ENCODE results near the gene DISP2.

DISP2 gene

DNA sequence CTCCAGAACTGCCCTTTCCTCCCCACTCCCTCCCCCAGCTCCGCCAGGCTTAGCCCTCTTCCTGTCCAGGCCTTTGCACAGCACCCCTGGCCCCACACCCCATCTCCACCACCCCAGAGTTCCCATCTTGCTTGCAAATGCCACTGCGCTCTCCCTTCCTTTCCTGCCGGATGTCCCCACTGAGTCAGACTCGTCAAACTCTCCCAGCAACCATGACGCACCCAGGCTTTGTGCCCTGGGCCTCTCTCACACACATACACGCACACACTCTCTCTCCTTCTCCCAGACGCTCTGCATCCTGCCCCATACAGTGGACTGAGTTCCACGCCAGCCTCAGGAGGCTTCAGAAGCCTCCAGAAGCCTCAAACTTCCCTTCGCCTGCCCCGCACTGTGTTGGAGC lies 14.5 kb upstream of the DISP2 start:
- no peak for DNase-seq

DNA sequence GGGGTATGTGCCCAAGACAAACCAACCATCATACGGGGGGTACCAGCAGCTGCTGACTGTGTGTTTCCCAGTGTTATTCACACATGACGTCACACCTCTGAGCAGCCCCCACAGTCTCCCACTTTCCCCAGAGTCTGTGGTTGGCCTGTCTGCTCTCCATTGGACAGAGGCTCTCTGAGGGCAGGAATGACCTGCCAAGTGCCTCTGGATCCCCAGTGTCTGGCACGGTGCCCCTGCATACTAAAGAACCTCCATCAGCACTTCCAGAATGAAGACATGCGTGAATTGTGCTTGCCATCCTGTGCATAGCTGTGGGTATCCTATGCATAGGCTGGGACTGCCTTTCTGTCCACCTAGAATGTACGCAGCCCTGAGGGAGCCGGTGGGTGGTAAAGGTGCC lies 13.8 kb upstream of the DISP2 start:
- no peak for DNase-seq

DNA sequence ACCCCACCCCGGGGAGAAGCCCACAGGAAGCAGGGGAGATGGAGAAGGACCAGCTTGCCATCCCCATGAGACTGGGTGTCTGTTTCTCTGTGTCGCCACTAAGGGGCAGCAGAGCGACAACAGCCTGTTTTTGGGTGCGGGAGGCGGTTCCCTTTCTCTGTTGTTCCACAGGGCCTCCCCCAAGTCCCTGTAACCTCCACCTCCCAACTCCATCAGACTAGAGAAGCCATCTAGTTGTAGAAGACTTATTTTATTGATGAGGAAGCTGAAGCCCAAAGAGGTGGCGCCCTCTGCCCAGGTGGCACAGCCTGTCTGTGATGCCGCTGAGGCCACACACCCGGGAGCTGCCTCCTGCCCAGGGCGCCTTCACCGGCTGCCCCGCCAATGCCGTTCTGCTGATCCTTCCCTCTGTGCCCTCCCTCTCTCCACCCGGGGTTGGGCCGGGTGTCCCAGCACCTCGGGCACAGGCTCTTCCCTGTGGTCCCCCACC lies 13.3 kb upstream of the DISP2 start:
- peak; percentile 79 for DNase-seq

DNA sequence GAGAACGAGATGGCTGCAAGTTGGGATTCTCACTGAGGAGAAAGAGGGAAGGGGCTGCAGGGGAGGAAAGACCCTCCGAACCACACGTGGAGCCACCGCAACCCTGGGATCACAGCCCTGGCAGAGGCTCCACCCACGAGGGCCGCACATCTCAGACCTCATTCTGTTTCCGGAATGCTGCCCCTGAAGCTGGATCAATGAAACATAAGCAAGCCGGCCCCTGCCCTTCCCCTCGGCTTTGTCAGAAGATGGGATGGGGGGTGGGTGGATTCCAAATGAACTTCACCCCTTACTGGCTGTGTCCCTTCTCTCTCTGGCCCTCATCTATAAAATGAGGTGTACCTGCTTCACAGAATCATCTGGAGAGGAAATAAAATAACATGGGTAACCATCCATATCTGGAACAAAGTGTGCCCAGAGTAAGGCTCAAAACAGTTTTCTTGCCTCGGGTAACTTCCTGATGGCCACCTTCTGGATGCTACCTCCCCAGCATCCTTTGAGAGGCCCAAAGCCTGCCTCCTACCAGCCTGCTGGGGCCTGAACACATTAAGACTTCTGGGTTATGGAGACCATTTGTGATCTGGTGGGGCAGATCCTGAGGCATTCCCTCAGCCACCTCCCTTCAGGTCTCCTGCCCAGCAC lies 12.7 kb upstream of the DISP2 start:
- no peak for DNase-seq

DNA sequence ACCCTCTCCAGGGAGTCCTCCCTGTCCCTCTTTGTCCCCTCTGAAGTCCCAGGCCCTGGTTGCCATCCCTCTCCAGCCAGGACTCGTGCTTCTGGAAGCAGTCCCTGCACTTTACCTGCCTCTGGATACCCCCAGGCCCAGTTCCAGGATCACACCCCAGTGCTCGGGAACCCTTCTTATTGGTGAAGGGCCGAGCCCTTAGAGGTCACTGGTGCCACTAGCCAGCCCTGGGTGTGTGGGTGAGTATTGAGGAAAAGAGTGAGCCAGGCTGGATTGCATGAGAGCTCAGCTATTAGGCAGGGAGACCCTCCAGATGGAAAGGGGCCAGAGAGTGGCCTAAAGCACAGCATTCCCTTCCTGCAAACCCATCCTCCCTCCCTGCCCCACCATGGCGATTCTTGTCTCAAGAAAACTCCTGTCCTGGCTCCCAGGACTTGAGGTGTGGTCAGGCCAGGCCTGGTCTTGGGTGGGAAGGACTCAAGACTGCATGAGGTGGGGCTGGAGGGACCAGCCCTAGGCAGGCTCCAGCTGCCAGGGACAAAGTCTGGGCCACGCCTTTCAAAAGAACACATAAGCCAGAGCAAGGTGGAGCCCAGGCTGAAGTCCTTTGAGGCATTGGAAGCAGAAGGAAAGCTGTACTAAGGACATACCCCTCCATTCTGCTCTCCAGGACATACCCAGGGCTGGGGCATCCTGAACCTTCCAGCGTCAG lies 12.0 kb upstream of the DISP2 start:
- DNase-seq = no peak

DNA sequence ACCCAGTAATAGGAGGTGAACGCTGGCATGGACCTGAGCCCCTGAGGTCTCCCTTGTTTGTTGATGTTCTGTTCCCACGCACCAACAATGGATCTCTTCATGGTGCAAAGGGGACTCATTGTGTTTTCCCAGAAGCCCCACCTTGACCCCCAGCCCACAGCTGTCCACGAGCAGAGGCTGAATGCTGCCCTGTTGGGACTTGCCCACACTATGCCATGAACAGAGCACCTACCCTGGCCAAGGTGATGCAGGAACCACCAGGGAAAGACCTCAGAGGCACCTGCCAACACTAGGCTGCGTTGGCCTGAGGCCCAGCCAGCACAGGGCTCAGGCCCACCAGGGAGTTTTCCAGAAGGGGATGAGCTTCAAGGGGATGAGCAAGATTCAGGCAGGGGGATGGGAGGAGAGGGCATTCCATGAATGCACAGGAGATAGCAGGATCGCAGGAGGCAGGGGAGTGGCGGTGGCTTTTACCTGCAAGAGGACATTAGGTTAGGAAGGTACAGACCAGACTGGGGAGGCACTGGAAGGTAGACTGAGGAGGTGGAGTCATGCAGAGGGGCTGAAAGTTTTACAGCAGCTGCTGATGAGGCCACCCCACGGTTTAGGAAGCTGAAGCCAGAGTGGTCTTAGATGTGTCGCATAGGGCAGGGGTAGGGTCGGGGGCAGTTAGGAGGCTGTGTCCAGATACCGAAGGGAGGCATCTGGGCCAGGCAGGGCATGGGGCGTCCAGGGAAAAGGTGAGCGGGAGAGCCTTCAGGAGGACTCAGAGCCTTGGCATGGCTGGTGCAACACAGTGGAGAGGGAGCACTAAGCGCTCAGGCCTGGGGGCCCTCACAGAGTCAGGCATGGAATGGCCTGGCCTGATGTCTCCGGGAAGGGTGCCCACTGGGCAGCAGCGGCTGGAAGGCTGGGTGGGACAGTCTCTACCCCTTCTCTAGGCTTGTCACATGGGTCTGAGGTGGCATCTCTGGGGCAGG lies 11.2 kb upstream of the DISP2 start:
- no peak for DNase-seq

DNA sequence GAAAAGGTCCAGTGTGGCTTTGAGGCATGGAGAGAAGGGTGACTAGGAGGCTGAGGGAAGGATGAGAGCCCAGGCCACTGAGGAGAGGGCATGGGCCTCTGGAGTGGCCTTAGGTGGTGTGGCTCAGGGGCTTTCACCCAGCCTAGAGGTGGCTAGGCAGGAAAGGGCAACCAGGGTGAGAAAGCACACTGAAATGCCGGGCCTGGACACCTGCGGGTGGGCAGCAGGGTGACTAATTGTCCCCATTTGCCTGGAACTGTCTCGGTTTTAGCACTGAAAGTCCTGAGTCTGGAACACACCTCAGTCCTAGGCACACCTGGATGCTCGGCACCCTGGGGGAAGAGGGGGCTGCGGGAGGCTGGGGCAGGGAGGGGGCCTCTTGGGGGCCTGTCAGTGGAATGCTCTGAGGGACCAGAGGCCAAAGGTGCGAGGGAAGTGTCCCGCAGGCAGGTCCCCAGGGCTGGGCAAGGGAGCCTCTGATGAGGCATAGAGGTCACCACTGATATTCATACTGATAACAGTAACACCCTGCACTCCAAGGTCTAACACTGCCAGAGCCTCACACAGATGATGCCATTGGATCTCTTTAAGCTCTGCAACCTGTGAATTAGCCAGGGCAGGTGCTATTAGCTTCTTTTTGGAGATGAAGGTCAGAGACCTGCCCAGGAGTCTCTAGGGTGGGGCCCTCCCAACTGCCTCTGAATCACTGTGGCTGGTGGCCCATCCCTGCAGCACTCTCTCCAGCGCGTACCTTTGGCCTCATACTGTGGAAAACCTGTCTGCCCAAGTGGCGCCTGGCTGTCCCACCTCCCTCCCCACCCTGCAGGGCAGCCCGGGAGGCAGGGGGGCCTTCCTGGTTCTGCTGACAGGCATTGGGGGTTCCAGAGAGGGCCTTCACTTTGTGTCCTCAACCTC lies 10.2 kb upstream of the DISP2 start:
- DNase-seq = no peak

DNA sequence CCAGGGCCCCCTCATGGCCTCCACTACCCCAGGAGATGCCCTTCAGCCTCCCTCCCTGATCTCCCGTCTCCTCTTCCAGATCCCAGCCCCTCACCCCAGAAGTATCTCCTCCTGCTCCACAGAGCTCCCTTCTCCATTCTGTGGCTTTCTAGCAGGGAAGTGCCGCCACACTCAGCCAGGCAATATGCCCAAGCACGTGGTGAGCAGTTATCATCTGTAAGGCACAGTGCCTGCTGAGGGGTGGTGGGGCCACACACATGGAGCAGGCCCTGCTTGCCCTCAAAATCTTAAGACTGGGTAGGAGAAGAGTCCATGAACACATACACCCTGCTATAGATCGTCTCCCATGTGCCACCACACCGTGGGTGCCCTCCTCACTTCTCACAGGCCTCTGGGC lies 9.5 kb upstream of the DISP2 start:
- no peak for DNase-seq

DNA sequence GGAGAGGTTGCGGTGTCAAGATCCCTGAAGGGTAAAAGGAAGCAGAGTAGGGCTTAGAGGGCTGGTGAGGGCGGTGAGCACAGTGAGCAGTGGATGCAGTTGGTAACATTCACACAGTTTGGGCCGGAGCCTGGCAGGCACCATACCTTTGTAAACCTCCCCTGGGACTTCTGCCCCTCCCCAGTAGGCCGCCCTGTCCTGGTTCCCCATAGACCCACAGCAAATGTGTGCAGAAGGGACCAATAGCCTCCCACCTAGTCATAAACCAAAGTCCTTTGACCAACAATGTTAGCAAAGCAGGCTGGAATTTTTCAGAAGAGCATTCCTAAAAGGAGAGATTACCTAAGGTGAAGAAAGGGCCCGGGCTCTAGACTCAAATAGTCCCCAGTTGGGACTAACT lies 8.9 kb upstream of the DISP2 start:
- no peak for DNase-seq

DNA sequence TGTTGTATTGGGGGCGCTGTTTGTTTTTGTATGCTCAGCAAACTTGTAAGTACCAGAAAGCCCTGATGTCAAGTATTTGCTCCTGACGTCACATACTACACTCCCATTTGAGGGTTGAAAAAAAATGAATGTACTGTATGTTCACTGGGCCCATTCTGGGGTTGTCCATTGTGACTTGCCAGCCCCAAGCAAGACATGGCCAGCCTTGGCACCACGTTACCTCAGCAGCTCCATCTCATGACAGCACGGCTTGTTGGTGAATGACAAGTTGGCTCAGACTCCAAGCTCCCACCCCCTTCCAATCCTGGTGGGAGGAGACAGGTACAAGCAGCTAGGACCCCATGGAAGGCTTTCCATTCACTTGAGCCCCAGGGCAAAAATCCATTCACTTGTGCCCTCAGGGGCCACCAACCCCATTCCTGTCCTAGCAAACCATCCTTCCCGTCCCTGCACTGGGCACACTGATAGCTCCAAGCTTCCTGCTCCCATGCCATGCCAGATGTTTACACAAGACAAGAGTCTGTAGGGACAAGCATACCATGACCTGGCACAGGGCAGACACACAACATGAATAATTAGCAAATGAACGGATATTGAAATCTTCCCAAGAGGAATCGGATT lies 5.6 kb upstream of the DISP2 start:
- DNase-seq = no peak

DNA sequence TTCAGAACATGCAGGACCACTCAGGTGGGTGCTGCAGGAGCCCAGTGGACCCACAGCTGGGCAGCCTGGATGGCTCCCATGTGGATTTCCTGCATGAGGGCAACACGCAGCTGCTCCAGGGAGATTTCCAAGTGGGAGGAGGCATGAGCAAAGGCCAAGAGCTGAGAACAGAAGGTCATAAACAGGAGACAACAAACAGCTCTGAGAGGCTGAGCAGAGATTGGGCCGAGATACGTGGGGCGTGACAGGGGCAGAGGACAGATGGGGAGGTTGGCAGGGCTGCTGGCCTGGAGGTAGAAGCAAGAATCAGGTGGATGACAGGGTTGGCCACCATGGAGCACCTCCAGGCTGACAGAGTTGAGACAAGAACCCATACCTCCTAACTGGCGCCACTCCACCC lies 4.3 kb upstream of the DISP2 start:
- DNase-seq = no peak

DNA sequence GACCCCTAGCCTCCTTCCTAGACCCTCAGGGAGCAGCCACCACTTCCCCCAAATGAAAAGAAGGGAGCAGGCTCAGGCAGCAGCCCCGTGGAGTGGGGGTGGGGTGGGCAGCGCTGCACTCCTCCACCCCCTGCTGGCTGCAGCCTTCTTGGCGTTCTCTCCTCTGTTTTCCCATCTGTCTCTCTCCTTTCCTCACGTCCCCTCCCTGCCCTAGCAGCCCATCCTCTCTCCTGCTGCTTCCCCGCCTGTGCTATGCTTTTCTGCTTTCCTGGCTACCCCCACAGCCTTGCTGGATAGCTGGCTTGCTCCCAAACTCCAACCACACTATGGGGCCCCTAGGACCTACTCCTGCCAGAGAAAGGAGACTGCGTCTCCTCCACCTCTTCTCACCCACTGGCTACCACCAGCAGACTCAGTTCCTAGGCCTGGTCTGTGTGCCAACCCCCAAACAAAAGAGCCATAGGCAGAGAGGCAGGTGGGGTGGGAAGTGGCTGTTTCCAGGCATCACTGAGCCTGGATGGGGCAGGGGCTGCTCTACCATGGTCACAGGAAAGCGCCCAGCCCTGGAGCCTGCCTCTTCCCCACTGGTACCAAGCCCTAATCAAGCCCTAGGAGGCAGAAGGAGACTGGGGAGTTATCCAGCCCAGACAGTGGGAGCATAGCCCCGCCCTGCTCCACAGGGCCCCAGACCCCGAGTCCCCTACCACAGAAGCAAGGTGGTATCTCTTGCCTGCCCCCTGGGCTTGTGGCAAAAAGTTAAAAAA lies 3.4 kb upstream of the DISP2 start:
- no peak for DNase-seq

DNA sequence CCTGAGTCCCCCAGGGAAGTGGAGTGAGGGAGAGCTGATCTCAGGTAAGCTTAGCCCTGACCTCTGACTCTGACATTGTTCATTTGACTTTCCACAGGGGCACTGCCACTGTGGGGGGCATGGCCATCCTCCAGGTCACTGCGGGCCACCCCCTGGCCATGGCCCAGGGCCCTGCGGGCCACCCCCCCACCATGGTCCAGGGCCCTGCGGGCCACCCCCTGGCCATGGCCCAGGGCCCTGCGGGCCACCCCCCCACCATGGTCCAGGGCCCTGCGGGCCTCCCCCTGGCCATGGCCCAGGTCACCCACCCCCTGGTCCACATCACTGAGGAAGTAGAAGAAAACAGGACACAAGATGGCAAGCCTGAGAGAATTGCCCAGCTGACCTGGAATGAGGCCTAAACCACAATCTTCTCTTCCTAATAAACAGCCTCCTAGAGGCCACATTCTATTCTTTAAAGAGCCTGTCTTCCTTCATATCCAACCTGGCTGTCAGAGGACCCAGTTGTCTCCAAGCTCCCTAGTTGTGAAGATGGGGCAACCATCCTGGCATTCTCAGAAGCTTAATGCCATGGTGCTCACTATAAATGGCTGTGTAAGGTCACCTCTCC lies 1.9 kb upstream of the DISP2 start:
- no peak for DNase-seq

DNA sequence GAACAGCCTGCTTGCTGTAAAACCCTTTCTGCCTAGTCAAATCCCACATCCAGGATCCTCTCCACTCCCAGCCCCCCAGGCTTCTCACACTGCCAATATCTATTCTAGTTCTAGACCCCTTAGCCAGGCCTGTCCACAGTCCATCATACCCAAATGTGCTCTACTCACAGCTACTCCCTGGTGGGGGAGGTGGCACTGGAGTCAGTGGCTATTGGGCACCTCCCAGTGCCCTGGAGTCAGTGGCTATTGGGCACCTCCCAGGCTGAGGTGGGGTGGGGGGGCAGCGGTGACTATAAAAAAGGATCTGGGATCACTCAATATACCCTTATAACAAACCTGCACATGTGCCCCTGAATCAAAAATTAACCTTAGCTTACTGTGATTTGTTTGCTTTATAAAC lies 773 bp upstream of the DISP2 start:
- DNase-seq = no peak

DNA sequence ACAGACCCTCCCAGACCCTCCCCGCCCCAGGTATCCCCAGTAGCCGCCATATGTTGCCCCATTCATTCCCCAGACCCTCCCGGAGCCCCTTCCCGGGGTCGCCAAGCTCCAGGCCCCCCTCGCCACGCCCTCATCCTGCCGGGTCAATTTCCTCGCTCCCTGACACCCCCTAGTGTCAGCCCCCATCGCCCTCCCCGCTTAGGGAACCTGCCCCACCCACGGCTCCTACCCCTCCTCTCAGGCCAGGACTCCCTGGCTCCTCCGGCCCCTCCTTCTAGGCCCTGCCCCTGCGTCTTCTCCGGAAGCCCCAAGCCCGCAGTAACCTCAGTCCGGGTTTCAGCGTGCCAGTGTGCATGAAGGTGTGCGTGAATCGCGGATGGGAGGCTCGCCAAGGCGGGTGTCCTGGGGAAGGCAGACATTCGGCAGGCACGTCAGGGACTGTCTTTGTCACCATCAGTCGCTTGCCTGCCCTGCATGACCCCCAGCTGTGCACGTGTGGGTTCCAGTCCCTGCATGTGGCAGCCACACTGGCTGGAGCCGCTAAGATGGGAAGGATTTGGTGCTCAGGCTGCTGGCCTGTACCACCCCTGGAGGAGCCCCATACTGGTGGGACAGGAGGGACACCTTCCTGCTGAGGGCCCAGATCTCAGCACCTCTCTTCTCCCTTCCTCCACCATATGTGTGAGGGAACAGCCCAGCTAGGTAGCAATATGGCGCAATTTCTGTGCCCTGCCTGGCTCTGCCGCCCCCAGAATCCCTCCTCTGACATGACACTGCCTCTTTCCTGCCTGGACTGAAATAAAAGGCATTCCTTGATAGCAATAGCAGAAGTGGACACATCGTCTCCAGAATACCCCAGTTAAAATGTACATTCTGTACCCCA lies 693 bp downstream of the DISP2 start:
- peak; percentile 54 for DNase-seq

DNA sequence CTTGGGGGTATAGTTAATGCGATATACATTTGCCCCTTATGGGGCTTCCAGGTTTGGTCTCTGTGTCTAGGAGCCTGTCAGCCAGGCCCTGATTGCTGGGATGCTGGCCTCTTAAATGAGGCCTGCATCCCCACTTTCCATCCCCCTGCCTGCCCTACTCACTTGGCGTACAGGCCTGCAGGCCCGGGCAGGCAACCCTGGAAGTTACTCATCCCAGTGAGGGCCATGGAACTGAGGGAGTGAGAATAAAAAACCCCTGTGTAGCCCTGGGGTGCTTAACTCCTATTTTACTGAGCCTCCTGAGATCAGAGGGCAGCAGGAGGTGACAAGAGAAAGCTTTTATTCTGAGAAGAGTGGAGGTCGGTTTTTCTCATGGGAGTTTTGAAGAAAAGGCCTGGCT lies 2.0 kb downstream of the DISP2 start:
- DNase-seq = no peak

DNA sequence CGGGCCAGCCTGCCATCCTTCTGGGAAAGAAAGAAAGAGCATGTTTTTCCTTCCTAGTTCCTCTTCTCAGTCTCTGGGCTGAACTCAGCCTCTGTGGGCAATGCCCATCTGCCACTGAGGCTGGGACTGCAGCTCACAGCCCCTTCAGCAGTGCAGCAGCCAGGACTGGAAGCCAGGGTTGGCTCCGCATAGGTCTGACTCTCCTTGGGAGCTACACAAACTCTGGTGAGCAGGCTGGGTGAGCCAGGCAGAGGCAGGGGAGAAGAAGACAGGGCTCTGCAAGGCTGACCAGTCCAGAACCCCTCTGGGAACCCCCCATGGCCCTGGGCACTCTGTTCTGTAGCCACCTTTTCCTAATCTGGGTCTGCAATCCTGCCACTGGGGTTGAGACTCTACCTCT lies 3.6 kb downstream of the DISP2 start:
- no peak for DNase-seq

DNA sequence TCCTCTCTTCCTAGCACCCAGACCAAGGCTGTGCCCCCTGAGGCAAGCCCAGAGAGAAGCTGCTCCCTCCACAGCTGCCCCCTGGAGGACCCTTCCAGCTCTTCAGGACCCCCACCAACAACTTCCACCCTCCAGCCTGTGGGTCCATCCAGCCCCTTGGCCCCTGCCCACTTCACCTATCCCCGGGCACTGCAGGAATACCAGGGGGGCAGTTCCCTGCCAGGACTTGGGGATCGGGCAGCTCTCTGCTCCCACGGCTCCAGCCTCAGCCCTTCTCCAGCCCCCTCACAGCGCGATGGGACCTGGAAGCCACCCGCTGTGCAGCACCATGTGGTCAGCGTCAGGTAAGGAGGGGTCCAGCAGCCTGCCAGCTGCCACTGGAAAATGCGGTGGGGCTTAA lies 5.6 kb downstream of the DISP2 start:
- DNase-seq = no peak

DNA sequence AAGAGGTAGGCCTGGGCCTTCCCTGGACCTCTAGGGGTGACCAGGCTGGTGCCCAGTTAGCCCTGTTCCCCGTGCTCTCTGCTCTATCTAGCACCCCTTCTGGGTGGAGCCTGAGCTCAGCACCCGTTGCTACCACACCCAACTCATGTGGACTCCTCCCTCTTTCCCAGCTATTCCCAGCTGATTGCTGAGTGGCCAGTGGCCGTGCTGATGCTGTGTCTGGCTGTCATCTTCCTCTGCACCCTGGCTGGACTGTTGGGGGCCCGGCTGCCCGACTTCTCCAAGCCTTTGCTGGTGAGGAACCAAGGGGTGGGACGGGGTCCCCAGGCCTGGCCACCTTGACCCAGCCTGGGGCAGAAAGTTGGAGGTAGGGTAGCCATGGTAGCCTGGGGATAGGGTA lies 6.2 kb downstream of the DISP2 start:
- no peak for DNase-seq

DNA sequence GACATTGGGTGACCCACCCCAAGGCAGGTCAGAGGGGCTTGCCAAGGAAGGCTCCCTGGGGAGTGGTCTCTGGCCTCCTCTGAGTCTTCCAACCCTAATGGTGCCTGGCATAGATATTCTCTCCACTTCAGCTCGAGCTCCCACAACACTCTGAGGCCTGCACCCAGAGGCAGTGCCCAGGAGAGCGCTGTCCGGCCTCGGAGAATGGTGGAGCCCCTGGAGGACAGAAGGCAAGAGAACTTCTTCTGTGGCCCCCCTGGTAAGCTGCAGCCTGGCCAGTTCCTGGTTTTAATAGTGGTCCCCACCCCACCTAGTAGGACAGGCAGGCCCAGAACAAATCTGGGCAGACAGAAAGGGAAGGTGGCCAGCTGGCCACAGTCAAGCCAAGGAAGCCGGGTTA lies 7.0 kb downstream of the DISP2 start:
- no peak for DNase-seq
